SK-N-SH treated with all-trans-retinoic acid at 6 μM for 48 hours (cell line): ENCODE data around the gene CETN1.

ENCODE experiments used
- ATAC-seq: fragments of 200-7000 bp; cut with Tn5 transposase; 3 replicates; pipeline ENCODE4 v1.9.1; 2020; ENCODE audit warnings: mild to moderate bottlenecking, moderate library complexity
- ARNTL ChIP-seq: fragments of 450-650 bp; formaldehyde crosslinking; IDR thresholded peaks from 2 replicates; pipeline ENCODE4 v1.5.0; 2020; ENCODE audit warnings: low read depth, mild to moderate bottlenecking, moderate library complexity, borderline replicate concordance
- CSDC2 ChIP-seq: fragments of 250-450 bp; sonication (Bioruptor Pico); IDR thresholded peaks from 2 replicates; pipeline ENCODE4 v1.5.0; 2020; ENCODE audit warnings: mild to moderate bottlenecking, moderate library complexity
- ESRRG ChIP-seq: fragments of 250-450 bp; sonication (Bioruptor Pico); IDR thresholded peaks from 2 replicates; pipeline ENCODE4 v1.6.1; 2021; ENCODE audit warnings: mild to moderate bottlenecking
- GLIS3 ChIP-seq: fragments of 250-450 bp; sonication (Bioruptor Pico); IDR thresholded peaks from 2 replicates; pipeline ENCODE4 v1.5.0; 2020; ENCODE audit warnings: mild to moderate bottlenecking, moderate library complexity
- ISL1 ChIP-seq: fragments of 250-450 bp; sonication (Bioruptor Pico); IDR thresholded peaks from 2 replicates; pipeline ENCODE4 v2.1.2; 2022; ENCODE audit warnings: mild to moderate bottlenecking, moderate library complexity
- OSR1 ChIP-seq: fragments of 250-450 bp; sonication (Bioruptor Pico); IDR thresholded peaks from 2 replicates; pipeline ENCODE4 v1.8.0; 2022; ENCODE audit warnings: moderate library complexity, mild to moderate bottlenecking, inconsistent platforms
- POU6F1 ChIP-seq: fragments of 250-450 bp; sonication (Bioruptor Pico); IDR thresholded peaks from 2 replicates; pipeline ENCODE4 v1.8.0; 2021; ENCODE audit warnings: low read depth, mild to moderate bottlenecking, moderate library complexity, borderline replicate concordance
- PPARA ChIP-seq: fragments of 250-450 bp; sonication (Bioruptor Pico); IDR thresholded peaks from 2 replicates; pipeline ENCODE4 v1.5.0; 2020; ENCODE audit warnings: mild to moderate bottlenecking, borderline replicate concordance
- RARB ChIP-seq: fragments of 250-450 bp; sonication (Bioruptor Pico); IDR thresholded peaks from 2 replicates; pipeline ENCODE4 v1.8.0; 2021; ENCODE audit warnings: mild to moderate bottlenecking, moderate library complexity
- SNAI2 ChIP-seq: fragments of 250-450 bp; sonication (Bioruptor Pico); IDR thresholded peaks from 2 replicates; pipeline ENCODE4 v1.5.0; 2020; ENCODE audit warnings: mild to moderate bottlenecking, moderate library complexity
- TCF4 ChIP-seq: fragments of 250-450 bp; sonication (Bioruptor Pico); IDR thresholded peaks from 2 replicates; pipeline ENCODE4 v1.8.0; 2021; ENCODE audit warnings: mild to moderate bottlenecking, moderate library complexity, borderline replicate concordance
- TOX ChIP-seq: fragments of 250-450 bp; sonication (Bioruptor Pico); IDR thresholded peaks from 2 replicates; pipeline ENCODE4 v1.8.0; 2021; ENCODE audit warnings: mild to moderate bottlenecking, moderate library complexity, borderline replicate concordance
- ZC3H10 ChIP-seq: fragments of 250-450 bp; sonication (Bioruptor Pico); IDR thresholded peaks from 2 replicates; pipeline ENCODE4 v1.5.1; 2021; ENCODE audit warnings: mild to moderate bottlenecking, moderate library complexity
- ZFP3 ChIP-seq: fragments of 250-450 bp; sonication (Bioruptor Pico); IDR thresholded peaks from 2 replicates; pipeline ENCODE4 v1.5.0; 2020; ENCODE audit warnings: mild to moderate bottlenecking, moderate library complexity
- ZFP30 ChIP-seq: fragments of 450-650 bp; formaldehyde crosslinking; IDR thresholded peaks from 2 replicates; pipeline ENCODE4 v1.5.0; 2022; ENCODE audit warnings: mild to moderate bottlenecking, moderate library complexity
- ZNF565 ChIP-seq: fragments of 450-650 bp; formaldehyde crosslinking; conservative IDR thresholded peaks from 2 replicates; pipeline ENCODE4 v1.5.0; 2020; ENCODE audit warnings: low read depth, mild to moderate bottlenecking, moderate library complexity
- ZNF70 ChIP-seq: fragments of 450-650 bp; formaldehyde crosslinking; IDR thresholded peaks from 2 replicates; pipeline ENCODE4 v1.5.0; 2020; ENCODE audit warnings: mild to moderate bottlenecking, moderate library complexity
- ZNF8 ChIP-seq: fragments of 450-650 bp; formaldehyde crosslinking; IDR thresholded peaks from 2 replicates; pipeline ENCODE4 v1.5.0; 2020; ENCODE audit warnings: mild to moderate bottlenecking, moderate library complexity
- TF ChIP-seq, protein P1 (sequence below): fragments of 250-450 bp; sonication (Bioruptor Pico); IDR thresholded peaks from 2 replicates; pipeline ENCODE4 v1.5.0; 2020; ENCODE audit warnings: mild to moderate bottlenecking, moderate library complexity
- TF ChIP-seq, protein P2 (sequence below): fragments of 250-450 bp; sonication (Bioruptor Pico); IDR thresholded peaks from 2 replicates; pipeline ENCODE4 v1.5.1; 2021; ENCODE audit warnings: mild to moderate bottlenecking, moderate library complexity
- TF ChIP-seq, protein P3 (sequence below): fragments of 250-450 bp; sonication (Bioruptor Pico); IDR thresholded peaks from 2 replicates; pipeline ENCODE4 v1.8.0; 2020; ENCODE audit warnings: mild to moderate bottlenecking, moderate library complexity, borderline replicate concordance
- TF ChIP-seq, protein P4 (sequence below): fragments of 250-450 bp; sonication (Bioruptor Pico); IDR thresholded peaks from 2 replicates; pipeline ENCODE4 v1.5.1; 2020; ENCODE audit warnings: low read depth, mild to moderate bottlenecking, moderate library complexity

The CETN1 gene

DNA sequence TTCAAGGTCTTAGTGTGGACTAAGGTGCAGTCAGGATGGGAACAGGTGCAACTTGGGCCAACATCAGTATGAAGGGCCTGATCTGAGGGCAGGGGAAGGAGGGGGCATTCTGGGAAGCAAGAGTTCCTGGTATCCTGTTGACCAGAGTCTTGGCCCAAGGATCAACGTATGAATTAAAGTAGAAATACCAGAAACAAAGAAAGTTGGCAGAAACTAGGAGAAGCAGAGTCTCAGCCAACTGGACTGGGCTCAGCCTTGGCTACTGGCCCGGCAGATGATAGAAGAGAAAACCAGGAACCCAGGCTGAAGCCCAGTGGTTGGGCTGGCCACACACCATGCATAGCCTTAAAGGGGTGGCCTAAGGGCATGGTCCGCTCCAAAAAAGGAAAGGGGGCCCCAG is 2.3 kb downstream of the CETN1 start:
- no peak for TF ChIP-seq ESRRG (CRISPR knock-in tag)
- TF ChIP-seq SNAI2 (CRISPR knock-in tag) = no peak
- no peak for TF ChIP-seq ISL1 (CRISPR knock-in tag)
- TF ChIP-seq, protein P1, sequence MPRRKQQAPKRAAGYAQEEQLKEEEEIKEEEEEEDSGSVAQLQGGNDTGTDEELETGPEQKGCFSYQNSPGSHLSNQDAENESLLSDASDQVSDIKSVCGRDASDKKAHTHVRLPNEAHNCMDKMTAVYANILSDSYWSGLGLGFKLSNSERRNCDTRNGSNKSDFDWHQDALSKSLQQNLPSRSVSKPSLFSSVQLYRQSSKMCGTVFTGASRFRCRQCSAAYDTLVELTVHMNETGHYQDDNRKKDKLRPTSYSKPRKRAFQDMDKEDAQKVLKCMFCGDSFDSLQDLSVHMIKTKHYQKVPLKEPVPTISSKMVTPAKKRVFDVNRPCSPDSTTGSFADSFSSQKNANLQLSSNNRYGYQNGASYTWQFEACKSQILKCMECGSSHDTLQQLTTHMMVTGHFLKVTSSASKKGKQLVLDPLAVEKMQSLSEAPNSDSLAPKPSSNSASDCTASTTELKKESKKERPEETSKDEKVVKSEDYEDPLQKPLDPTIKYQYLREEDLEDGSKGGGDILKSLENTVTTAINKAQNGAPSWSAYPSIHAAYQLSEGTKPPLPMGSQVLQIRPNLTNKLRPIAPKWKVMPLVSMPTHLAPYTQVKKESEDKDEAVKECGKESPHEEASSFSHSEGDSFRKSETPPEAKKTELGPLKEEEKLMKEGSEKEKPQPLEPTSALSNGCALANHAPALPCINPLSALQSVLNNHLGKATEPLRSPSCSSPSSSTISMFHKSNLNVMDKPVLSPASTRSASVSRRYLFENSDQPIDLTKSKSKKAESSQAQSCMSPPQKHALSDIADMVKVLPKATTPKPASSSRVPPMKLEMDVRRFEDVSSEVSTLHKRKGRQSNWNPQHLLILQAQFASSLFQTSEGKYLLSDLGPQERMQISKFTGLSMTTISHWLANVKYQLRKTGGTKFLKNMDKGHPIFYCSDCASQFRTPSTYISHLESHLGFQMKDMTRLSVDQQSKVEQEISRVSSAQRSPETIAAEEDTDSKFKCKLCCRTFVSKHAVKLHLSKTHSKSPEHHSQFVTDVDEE (CRISPR knock-in tag) = no peak
- TF ChIP-seq TOX (CRISPR knock-in tag) = no peak
- TF ChIP-seq, protein P2, sequence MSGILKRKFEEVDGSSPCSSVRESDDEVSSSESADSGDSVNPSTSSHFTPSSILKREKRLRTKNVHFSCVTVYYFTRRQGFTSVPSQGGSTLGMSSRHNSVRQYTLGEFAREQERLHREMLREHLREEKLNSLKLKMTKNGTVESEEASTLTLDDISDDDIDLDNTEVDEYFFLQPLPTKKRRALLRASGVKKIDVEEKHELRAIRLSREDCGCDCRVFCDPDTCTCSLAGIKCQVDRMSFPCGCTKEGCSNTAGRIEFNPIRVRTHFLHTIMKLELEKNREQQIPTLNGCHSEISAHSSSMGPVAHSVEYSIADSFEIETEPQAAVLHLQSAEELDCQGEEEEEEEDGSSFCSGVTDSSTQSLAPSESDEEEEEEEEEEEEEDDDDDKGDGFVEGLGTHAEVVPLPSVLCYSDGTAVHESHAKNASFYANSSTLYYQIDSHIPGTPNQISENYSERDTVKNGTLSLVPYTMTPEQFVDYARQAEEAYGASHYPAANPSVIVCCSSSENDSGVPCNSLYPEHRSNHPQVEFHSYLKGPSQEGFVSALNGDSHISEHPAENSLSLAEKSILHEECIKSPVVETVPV (CRISPR knock-in tag) = no peak
- TF ChIP-seq, protein P3, sequence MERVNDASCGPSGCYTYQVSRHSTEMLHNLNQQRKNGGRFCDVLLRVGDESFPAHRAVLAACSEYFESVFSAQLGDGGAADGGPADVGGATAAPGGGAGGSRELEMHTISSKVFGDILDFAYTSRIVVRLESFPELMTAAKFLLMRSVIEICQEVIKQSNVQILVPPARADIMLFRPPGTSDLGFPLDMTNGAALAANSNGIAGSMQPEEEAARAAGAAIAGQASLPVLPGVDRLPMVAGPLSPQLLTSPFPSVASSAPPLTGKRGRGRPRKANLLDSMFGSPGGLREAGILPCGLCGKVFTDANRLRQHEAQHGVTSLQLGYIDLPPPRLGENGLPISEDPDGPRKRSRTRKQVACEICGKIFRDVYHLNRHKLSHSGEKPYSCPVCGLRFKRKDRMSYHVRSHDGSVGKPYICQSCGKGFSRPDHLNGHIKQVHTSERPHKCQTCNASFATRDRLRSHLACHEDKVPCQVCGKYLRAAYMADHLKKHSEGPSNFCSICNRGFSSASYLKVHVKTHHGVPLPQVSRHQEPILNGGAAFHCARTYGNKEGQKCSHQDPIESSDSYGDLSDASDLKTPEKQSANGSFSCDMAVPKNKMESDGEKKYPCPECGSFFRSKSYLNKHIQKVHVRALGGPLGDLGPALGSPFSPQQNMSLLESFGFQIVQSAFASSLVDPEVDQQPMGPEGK (CRISPR knock-in tag) = no peak
- TF ChIP-seq PPARA (CRISPR knock-in tag) = no peak
- TF ChIP-seq, protein P4, sequence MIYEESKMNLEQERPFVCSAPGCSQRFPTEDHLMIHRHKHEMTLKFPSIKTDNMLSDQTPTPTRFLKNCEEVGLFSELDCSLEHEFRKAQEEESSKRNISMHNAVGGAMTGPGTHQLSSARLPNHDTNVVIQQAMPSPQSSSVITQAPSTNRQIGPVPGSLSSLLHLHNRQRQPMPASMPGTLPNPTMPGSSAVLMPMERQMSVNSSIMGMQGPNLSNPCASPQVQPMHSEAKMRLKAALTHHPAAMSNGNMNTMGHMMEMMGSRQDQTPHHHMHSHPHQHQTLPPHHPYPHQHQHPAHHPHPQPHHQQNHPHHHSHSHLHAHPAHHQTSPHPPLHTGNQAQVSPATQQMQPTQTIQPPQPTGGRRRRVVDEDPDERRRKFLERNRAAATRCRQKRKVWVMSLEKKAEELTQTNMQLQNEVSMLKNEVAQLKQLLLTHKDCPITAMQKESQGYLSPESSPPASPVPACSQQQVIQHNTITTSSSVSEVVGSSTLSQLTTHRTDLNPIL (CRISPR knock-in tag) = no peak
- no peak for TF ChIP-seq OSR1
- no peak for TF ChIP-seq ZNF70 (CRISPR knock-in tag)
- TF ChIP-seq POU6F1 = no peak
- no peak for TF ChIP-seq ZFP30 (CRISPR knock-in tag)
- no peak for TF ChIP-seq GLIS3 (CRISPR knock-in tag)
- no peak for TF ChIP-seq ZFP3 (CRISPR knock-in tag)
- no peak for TF ChIP-seq ARNTL (CRISPR knock-in tag)
- no peak for TF ChIP-seq TCF4
- no peak for TF ChIP-seq RARB (CRISPR knock-in tag)
- no peak for TF ChIP-seq CSDC2
- ATAC-seq = no peak

GRCh38 chr18:595068-595467 is 14.9 kb downstream of the CETN1 start:
- TF ChIP-seq ESRRG (CRISPR knock-in tag) (no peak), ZNF8 (CRISPR knock-in tag) (no peak), ZC3H10 (CRISPR knock-in tag) (no peak), TOX (CRISPR knock-in tag) (no peak), OSR1 (no peak), ARNTL (CRISPR knock-in tag) (no peak), ZNF565 (CRISPR knock-in tag) (no peak), PPARA (CRISPR knock-in tag) (no peak), ZNF70 (CRISPR knock-in tag) (no peak), ZFP30 (CRISPR knock-in tag) (no peak), TCF4 (no peak), RARB (CRISPR knock-in tag) (no peak)
- TF ChIP-seq, protein P3 (CRISPR knock-in tag) = no peak
- TF ChIP-seq, protein P1 (CRISPR knock-in tag) = no peak
- no peak for ATAC-seq
